Astrocyte (in vitro differentiated cells and primary cell): ENCODE data around the gene RTL10. TPM values are rescaled to one million over a fixed set of nuclear protein-coding genes. Genes with fewer than 3 reads are reported as not detected.

ENCODE experiments used
- DNase-seq: peaks from one replicate; pipeline ENCODE4 v3.0.0-alpha.2; 2010; ENCODE audit warnings: low read depth
- FAIRE-seq: peaks from 2 replicates; lab custom pipeline; 2011; peaks lifted over from hg19 to GRCh38; lab: Jason Lieb, UNC
- H2AFZ ChIP-seq: 2 replicates; pipeline ENCODE4 v1.6.0; 2012; ENCODE audit warnings: low read depth, low read length, inconsistent platforms
- H3K27ac ChIP-seq: 2 replicates; pipeline ENCODE4 v1.5.1; 2011; ENCODE audit warnings: low read depth, low read length, inconsistent platforms
- H3K27me3 ChIP-seq: 2 replicates; pipeline ENCODE4 v1.6.0; 2011; ENCODE audit warnings: low read length, inconsistent platforms; ENCODE audit not compliant: insufficient read depth
- H3K36me3 ChIP-seq: 2 replicates; pipeline ENCODE4 v1.5.1; 2011; ENCODE audit warnings: low read length, inconsistent platforms; ENCODE audit not compliant: insufficient read depth
- H3K4me1 ChIP-seq: 2 replicates; pipeline ENCODE4 v1.5.1; 2011; ENCODE audit warnings: low read length, inconsistent platforms; ENCODE audit not compliant: insufficient read depth
- H3K4me2 ChIP-seq: 2 replicates; pipeline ENCODE4 v1.6.0; 2012; ENCODE audit warnings: low read length, inconsistent platforms
- H3K4me3 ChIP-seq: 2 replicates; pipeline ENCODE4 v1.5.1; 2011; ENCODE audit warnings: low read depth, mild to moderate bottlenecking, low read length, inconsistent platforms; ENCODE audit not compliant: insufficient read depth
- H3K79me2 ChIP-seq: 2 replicates; pipeline ENCODE4 v1.6.0; 2012; ENCODE audit warnings: mild to moderate bottlenecking, low read length, inconsistent platforms; ENCODE audit not compliant: insufficient read depth
- H3K9ac ChIP-seq: 2 replicates; pipeline ENCODE4 v1.6.0; 2012; ENCODE audit warnings: mild to moderate bottlenecking, low read length, inconsistent platforms
- H3K9me3 ChIP-seq: 2 replicates; pipeline ENCODE4 v1.5.1; 2012; ENCODE audit warnings: low read depth, mild to moderate bottlenecking, low read length, inconsistent platforms; ENCODE audit not compliant: insufficient read depth
- H4K20me1 ChIP-seq: 2 replicates; pipeline ENCODE4 v1.6.0; 2012; ENCODE audit warnings: low read length, inconsistent platforms; ENCODE audit not compliant: insufficient read depth
- H3K27ac Mint-ChIP-seq: one replicate; pipeline ENCODE4 v1.8.0; 2021; ENCODE audit warnings: mild to moderate bottlenecking, mixed read lengths; ENCODE audit not compliant: unreplicated experiment
- H3K27me3 Mint-ChIP-seq: one replicate; pipeline ENCODE4 v1.8.0; 2021; ENCODE audit warnings: low read depth, mixed read lengths; ENCODE audit not compliant: unreplicated experiment
- H3K36me3 Mint-ChIP-seq: one replicate; pipeline ENCODE4 v1.8.0; 2021; ENCODE audit warnings: low read depth, mixed read lengths; ENCODE audit not compliant: unreplicated experiment
- H3K4me1 Mint-ChIP-seq: one replicate; pipeline ENCODE4 v1.8.0; 2021; ENCODE audit warnings: low read depth, mixed read lengths; ENCODE audit not compliant: unreplicated experiment
- H3K4me3 Mint-ChIP-seq: one replicate; pipeline ENCODE4 v1.8.0; 2021; ENCODE audit warnings: mild to moderate bottlenecking, moderate library complexity, mixed read lengths; ENCODE audit not compliant: unreplicated experiment
- H3K9me3 Mint-ChIP-seq: one replicate; pipeline ENCODE4 v1.8.0; 2021; ENCODE audit warnings: mild to moderate bottlenecking, mixed read lengths; ENCODE audit not compliant: unreplicated experiment
- EZH2 ChIP-seq: IDR thresholded peaks from 2 replicates; pipeline ENCODE4 v1.6.1; 2012; ENCODE audit warnings: mild to moderate bottlenecking, low read length, inconsistent platforms; ENCODE audit not compliant: insufficient read depth
- total RNA-seq: library from RNA; stranded (reverse); gene quantifications from 2 replicates; pipeline ENCODE4 v1.2.1, GENCODE V29; 2021
- TF ChIP-seq, protein P1 (sequence below): IDR thresholded peaks from 2 replicates; pipeline ENCODE4 v1.5.1; 2011; ENCODE audit warnings: low read depth, mild to moderate bottlenecking, inconsistent platforms, low read length, moderate library complexity; ENCODE audit not compliant: insufficient read depth

RTL10 gene
- total RNA-seq, 1 donor from 2014 or later, result 43.0 TPM

DNA sequence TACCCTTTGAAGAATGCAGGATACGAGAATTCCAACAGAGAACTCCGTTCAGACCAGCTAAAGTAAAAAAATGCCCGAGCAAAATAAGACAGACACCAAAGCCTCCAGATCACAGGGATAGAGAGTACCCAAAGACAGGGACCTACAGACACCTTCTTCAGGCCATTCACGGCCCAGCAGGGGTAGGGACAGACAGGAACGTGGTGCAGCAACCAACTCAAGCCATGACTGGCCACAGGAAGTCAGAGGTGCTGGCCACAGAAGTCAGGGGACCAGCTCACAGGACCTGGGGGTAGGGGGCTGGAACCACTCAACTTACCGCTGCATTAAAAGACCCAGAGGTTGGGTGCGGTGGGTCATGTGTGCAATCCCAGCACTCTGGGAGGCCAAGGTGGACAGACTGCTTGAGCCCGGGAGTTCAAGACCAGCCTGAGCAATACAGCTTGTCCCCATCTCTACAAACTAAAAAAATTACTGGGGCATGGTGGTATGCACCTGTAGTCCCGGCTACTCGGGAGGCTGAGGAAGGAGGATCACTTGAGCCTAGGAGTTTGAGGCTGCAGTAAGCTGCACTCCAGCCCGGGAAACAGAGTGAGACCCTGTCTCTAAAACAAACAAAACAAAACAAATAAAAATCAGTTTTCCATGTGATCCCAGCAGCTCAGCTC, 47.0 kb upstream of the RTL10 start:
- Histone ChIP-seq H3K27me3 (no peaks in the 10 kb centered on the region), H3K9ac (no peak overlapping the region), H4K20me1 (no peaks in the 10 kb centered on the region), H3K4me1 (peaks cover 3% of the 10 kb centered on the region), H3K27ac (no peak overlapping the region), H3K9me3 (no peaks in the 10 kb centered on the region), H3K4me3 (no peak overlapping the region), H3K36me3 (no peaks in the 10 kb centered on the region), H3K4me2 (no peak overlapping the region), H2AFZ (no peak overlapping the region), H3K79me2 (no peaks in the 10 kb centered on the region)
- TF ChIP-seq EZH2, result no peak
- TF ChIP-seq, protein P1, sequence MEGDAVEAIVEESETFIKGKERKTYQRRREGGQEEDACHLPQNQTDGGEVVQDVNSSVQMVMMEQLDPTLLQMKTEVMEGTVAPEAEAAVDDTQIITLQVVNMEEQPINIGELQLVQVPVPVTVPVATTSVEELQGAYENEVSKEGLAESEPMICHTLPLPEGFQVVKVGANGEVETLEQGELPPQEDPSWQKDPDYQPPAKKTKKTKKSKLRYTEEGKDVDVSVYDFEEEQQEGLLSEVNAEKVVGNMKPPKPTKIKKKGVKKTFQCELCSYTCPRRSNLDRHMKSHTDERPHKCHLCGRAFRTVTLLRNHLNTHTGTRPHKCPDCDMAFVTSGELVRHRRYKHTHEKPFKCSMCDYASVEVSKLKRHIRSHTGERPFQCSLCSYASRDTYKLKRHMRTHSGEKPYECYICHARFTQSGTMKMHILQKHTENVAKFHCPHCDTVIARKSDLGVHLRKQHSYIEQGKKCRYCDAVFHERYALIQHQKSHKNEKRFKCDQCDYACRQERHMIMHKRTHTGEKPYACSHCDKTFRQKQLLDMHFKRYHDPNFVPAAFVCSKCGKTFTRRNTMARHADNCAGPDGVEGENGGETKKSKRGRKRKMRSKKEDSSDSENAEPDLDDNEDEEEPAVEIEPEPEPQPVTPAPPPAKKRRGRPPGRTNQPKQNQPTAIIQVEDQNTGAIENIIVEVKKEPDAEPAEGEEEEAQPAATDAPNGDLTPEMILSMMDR, result no peak
- no peaks in the 10 kb centered on the region for H3K9me3 Mint-ChIP-seq
- no peak overlapping the region for H3K27ac Mint-ChIP-seq
- no peaks in the 10 kb centered on the region for H3K27me3 Mint-ChIP-seq
- no peak for DNase-seq
- peaks cover 3% of the 10 kb centered on the region for H3K36me3 Mint-ChIP-seq
- H3K4me1 Mint-ChIP-seq, result peaks cover 13% of the 10 kb centered on the region
- no peak for FAIRE-seq
- no peak overlapping the region for H3K4me3 Mint-ChIP-seq

DNA sequence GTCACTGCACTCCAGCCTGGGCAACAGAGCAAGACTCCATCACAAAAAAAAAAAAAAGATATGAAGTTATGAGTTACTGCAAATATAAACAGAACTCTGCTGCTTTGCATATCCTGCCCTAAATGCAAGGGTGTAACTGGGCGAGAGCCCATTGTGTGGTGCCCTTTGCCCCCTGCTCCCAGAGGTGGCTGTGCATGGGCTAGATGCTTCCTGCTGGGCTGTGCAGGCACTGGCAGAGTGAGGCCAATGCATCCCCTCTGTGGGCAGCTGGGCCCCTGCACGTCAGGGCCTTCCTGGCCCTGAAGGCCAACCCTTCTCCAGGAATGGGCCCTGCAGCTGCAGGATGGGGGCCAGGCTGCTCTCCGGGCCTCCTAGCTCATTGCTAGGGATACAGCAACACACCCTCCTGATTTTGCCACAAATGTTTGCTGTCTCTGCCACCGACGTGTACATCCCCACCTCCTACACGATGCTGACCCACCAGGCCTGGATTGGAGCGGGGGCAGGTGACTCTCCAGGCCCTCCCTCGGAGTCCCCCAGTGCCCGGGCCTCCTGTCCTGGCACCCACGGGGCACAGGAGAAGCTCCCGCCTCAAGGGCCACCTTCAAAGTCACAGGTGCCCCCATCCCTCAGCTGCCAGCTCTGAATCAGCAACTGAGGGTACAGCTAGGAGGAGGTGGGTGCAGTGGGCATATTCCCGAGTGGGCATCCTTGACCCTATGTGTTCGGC, 46.2 kb upstream of the RTL10 start:
- H3K4me3 Mint-ChIP-seq, result no peak overlapping the region
- no peaks in the 10 kb centered on the region for H3K9me3 ChIP-seq
- H3K27ac ChIP-seq, result no peak overlapping the region
- H2AFZ ChIP-seq, result no peak overlapping the region
- no peaks in the 10 kb centered on the region for H3K79me2 ChIP-seq
- no peak overlapping the region for H3K4me2 ChIP-seq
- peaks cover 2% of the 10 kb centered on the region for H3K36me3 Mint-ChIP-seq
- H3K36me3 ChIP-seq, result no peaks in the 10 kb centered on the region
- H3K4me3 ChIP-seq, result no peak overlapping the region
- no peak for DNase-seq
- H3K27me3 ChIP-seq, result no peaks in the 10 kb centered on the region
- H3K4me1 Mint-ChIP-seq, result peaks cover 13% of the 10 kb centered on the region
- no peaks in the 10 kb centered on the region for H3K27me3 Mint-ChIP-seq
- no peaks in the 10 kb centered on the region for H4K20me1 ChIP-seq
- H3K9me3 Mint-ChIP-seq, result no peaks in the 10 kb centered on the region
- FAIRE-seq, result no peak
- TF ChIP-seq EZH2, result no peak
- TF ChIP-seq, protein P1, result no peak
- H3K4me1 ChIP-seq, result peaks cover 3% of the 10 kb centered on the region
- no peak overlapping the region for H3K27ac Mint-ChIP-seq
- H3K9ac ChIP-seq, result no peak overlapping the region
